ENCODE measurements around the gene SIVA1.

DNA sequence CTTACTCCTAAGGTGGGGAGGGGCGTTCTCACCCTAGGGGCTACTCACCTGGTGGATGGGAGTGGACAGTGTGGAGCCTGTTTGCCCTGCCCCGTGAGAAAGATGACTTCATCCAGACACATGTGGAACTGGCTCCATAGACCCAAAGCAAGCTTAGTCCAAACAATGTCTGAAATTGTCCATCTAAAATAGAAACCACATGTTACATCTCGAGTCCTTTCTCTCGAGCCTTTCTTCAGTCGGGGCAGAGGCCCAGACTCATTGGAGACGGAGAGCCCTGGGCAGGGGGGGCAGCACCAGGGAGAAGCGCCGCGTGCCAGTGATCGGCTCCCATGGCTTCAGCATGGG is 4.3 kb downstream of the SIVA1 start:
- TF ChIP-seq CTCF (IDR thresholded peaks at IDR 0.05) (no peak), POLR2A (IDR thresholded peaks at IDR 0.05) (no peak)
